Thyroid gland (tissue), 4 donors: Measurements from ENCODE around the gene MTAP.

Source experiments
- CTCF ChIP-seq, 6 experiments: fragments of 200-600 bp in 3 of 6; fragments of 450-650 bp in 3 of 6; sonication (generic) in 3 of 6; IDR thresholded peaks; one replicate each; pipeline ENCODE4 v1.5.1; 2016 to 2019; ENCODE audit warnings: antibody characterized with exemption in 6 of 6, mild to moderate bottlenecking in 2 of 6, inconsistent platforms in 1 of 6, moderate library complexity in 1 of 6
- POLR2A ChIP-seq, 2 donors: fragments of 450-650 bp; IDR thresholded peaks; one replicate each; pipeline ENCODE4 v1.6.1; 2017; ENCODE audit warnings: antibody characterized with exemption in 2 of 2, mild to moderate bottlenecking in 2 of 2, moderate library complexity in 1 of 2

- TF ChIP-seq CTCF (IDR thresholded peaks at IDR 0.05), result no peak
- no peak for TF ChIP-seq POLR2A (IDR thresholded peaks at IDR 0.05)
Observed at GRCh38 chr9:21972361-21972760, 169.9 kb downstream of the MTAP start.
